Fibroblast of peridontal ligament (primary cell): Measurements from ENCODE around the gene LNPEP.
"Not testable (repeated sequence)": the region's sequence is repeated elsewhere in the genome, so short reads cannot be mapped to it uniquely, and the experiment has no call there.

Source experiments
- DNase-seq: peaks from one replicate; pipeline ENCODE4 v3.0.0-alpha.2; 2010; ENCODE audit errors: extremely low read depth

Gene LNPEP

DNA sequence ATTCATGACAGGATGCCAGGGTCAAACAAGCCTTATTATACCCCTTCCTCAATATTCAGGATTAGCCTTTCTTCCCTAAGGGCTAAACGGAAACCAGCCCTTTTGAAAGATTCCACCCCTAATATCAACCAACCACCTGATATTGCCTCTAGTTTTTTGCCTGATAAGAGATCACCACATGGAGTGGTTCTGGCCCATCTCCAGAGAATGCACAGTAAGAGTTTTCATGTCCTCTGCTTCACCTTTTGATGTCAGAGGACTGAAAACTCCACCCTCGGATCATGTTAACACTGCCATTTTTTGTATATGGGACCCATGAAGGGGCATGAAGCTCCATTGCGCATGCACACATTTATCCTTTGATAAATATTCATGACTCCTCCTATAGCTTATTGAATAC, 5.8 kb upstream of the LNPEP start:
- DNase-seq: no peak

DNA sequence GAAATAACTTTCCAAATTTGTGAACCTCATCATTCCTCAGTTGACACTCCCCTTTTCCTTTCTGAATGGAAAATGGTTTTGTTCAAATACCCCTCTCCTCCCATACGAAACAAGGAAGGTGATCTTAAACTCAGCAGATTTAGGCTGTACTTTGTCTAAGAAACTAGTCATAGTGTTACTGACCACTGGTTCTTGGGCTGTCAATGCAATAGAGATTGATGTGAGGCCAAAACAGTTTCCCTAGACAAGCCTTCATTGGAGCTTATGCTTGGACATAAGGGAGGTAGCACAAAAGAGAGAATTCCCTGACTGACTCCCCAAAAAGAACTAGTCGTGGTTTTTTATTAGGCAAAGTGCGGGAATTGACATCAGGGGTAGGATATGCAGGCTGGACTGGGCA, 5.3 kb upstream of the LNPEP start:
- DNase-seq: no peak

DNA sequence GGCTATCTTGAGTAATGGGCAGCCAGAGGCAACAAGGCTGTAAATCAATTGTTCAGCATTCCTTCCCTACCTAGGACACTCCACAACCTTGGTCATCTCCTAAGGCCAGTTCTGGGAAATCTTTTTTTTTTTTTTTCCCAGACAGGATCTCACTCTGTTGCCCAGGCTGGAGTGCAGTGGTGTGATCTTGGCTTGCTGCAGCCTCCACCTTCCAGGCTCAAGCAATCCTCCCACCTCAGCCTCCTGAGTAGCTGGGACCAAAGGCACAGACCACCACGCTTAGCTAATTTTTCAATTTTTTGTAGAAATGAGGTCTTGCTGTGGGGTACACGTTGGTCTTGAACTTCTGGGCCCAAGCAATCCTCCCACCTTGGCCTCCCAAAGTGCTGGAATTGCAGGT, 4.8 kb upstream of the LNPEP start:
- not testable (repeated sequence) for DNase-seq

- no peak for DNase-seq
Observed at GRCh38 chr5:96931605-96932004, 4.3 kb upstream of the LNPEP start.

DNA sequence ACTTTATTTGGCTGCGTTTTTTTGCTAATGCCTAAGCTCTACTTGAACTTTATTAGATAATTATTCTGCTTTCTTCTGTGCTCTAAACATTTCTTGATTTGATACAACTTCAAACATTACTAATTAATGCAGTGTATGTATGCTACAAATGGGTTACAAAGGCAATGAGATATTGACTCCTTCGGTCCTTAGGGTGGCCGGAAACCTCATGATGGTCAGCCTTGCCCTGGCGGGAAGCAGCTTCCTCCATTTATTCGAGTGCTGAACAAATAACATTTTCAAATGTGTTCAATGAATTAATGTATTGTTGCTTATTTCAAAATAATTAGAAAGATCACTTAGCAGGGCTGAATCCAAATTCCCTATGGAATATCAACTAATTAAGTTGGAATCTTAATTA, 3.9 kb upstream of the LNPEP start:
- DNase-seq: no peak

- DNase-seq: peak; percentile 68
Observed at GRCh38 chr5:96933764-96934707, 1.8 kb upstream of the LNPEP start.

- DNase-seq: peak; percentile 90
Observed at GRCh38 chr5:96934708-96935558, 947 bp upstream of the LNPEP start.

- no peak for DNase-seq
Observed at GRCh38 chr5:96936431-96937320, 796 bp downstream of the LNPEP start.

- peak; percentile 36 for DNase-seq
Observed at GRCh38 chr5:96940586-96940985, 4.7 kb downstream of the LNPEP start.

DNA sequence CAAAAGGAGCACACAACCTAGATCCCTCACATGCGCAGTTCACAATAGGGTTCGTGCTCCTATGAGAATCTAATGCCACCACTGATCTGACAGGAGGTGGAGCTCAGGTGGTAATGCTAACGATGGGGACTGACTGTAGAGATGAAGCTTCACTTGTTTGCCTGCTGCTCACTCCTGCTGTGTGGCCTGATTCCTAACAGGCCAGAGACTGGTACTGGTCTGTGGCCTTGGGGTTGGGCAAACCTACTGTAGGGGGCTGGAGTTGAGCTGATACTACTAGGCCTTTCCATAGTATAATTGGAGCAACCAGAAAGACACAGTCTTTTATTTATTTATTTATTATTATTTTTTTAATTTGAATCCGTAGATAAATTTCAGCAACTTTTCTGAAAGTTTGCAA, 5.3 kb downstream of the LNPEP start:
- no peak for DNase-seq

- no peak for DNase-seq
Observed at GRCh38 chr5:96942078-96942477, 6.2 kb downstream of the LNPEP start.

GRCh38 chr5:96942911-96943310, 7.0 kb downstream of the LNPEP start:
- DNase-seq: peak; percentile 72

- no peak for DNase-seq
Observed at GRCh38 chr5:96943799-96944198, 7.9 kb downstream of the LNPEP start.

GRCh38 chr5:96945144-96945897, 9.4 kb downstream of the LNPEP start:
- no peak for DNase-seq

- no peak for DNase-seq
Observed at GRCh38 chr5:96946381-96946780, 10.5 kb downstream of the LNPEP start.

DNA sequence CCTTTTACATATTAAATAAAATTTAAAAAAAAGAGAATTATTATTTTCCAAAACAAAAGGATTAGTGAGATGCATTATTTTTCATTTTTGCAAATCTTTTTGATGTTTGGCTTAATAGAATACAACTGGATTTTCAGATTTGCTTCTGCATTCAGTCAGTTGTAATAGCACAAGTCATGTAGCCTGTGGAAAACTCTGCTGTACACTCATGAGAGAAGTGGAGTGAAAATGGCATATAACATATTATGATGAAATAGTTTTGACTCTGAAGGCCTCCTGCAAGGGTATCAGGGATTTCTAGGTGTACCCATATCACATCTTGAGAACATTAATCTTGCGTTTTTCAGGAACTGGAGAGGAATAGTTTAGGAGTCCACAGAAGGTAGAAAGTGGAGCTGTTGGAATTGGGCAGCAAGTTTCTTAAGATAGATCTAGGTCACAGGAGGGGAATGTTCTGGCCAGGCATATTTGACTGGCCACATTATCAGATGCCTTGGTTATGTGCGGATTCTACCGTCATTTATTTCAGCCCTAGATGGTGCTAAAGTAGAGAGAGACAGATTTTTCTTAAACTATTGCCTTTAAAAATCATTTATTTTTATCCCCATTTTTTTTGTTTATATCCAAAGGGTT, 16.4 kb downstream of the LNPEP start:
- no peak for DNase-seq

GRCh38 chr5:96952974-96953730, 17.3 kb downstream of the LNPEP start:
- DNase-seq: no peak

DNA sequence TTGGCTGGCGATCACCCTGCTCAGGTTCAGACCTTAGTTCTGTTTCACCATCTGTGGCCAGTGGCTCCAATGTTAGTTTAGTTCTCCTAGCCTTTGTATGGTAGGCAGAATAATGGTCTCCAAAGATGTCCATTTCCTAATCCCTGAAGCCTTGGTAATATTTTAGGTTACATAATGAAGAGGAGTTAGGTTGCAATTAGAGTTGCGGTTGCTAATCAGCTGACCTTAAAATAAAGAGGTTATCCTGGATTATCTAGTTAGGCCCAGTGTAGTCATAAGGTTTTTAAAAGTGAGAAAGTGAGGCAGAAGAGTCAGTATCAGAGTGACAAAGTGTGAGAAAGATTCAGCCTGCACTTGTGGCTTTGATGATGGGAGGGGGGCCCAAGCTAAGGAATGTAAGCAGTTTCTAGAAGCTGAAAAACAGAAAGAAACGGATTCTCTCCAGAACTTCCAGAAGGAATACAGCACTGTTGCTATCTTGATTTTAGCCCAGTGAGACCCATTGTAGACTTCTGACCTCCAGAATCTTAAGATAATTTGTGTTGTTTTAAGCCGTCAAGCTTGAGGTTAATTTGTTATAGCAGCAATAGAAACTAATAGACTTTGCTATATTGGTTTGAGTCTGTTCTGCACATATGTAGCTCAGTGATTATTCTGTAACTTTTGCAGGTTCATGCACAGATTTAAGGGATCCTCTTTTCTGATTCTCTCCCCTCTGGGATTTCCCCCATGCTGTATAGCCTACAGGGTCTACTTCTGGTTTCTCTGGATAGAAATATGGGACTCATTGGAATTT, 21.6 kb downstream of the LNPEP start:
- DNase-seq: no peak

DNA sequence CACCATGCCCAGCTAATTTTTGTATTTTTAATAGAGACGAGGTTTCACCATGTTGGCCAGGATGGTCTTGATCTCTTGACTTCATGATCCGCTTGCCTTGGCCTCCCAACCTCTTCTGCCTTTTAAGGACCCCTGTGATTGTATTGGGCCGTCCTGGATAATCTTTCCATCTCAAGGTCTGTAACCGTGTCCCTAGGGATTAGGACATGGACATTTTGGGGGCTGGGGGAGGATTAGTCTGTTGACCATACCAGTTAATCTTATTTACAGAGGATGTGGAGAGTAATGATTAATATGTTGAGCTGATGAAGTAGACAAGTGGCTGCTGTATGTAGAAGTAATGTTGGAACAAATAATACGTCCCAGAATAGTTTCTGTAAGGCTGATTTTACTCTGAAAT, 23.1 kb downstream of the LNPEP start:
- no peak for DNase-seq
